Measurements from ENCODE around the gene KCNJ5.

The KCNJ5 gene

DNA sequence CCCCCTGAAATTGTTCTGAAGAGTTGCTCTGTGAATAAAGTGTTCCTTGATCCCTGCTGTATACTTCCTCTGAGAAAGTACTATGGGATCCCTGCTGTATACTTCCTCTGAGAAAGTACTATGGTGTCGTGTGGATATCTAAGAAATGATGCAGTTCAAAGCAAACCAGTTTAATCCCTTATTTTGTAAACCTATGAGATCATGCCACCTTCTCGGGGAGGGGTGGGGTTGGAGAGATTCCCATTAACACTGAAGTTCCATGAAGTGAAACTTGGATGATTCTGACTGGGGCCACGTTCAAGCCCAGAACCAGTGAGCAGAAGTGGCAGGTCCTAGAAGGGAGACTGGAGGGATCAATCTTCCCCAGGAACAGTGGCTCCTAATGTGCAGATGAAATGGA, 64.5 kb downstream of the KCNJ5 start:
- no peak for TF ChIP-seq CTCF (IDR thresholded peaks at IDR 0.05)

GRCh38 chr11:128956401-128957201, 65.4 kb downstream of the KCNJ5 start:
- Histone ChIP-seq H3K9me3 (no peaks in the 10 kb centered on the region), H3K36me3 (no peaks in the 10 kb centered on the region), H3K4me3 (ENCODE audit: low read depth in 1 of 2, low read length in 1 of 2) (no peak overlapping the region), H3K4me1 (ENCODE audit: control insufficient read depth in 1 of 2, insufficient read depth in 1 of 2, low read depth in 1 of 2, low read length in 1 of 2) (no peaks in the 10 kb centered on the region), H3K27me3 (no peaks in the 10 kb centered on the region), H3K27ac (no peak overlapping the region)
- TF ChIP-seq CTCF (IDR thresholded peaks at IDR 0.05) = no peak

More for the DNA sequence above, 64.5 kb downstream of the KCNJ5 start:
- H3K27ac ChIP-seq = no peak overlapping the region
- no peaks in the 10 kb centered on the region for H3K4me1 ChIP-seq (ENCODE audit: control insufficient read depth in 1 of 2, insufficient read depth in 1 of 2, low read depth in 1 of 2, low read length in 1 of 2)
- no peak overlapping the region for H3K4me3 ChIP-seq (ENCODE audit: low read depth in 1 of 2, low read length in 1 of 2)
- H3K9me3 ChIP-seq = no peaks in the 10 kb centered on the region
- H3K27me3 ChIP-seq = no peaks in the 10 kb centered on the region
- no peaks in the 10 kb centered on the region for H3K36me3 ChIP-seq

DNA sequence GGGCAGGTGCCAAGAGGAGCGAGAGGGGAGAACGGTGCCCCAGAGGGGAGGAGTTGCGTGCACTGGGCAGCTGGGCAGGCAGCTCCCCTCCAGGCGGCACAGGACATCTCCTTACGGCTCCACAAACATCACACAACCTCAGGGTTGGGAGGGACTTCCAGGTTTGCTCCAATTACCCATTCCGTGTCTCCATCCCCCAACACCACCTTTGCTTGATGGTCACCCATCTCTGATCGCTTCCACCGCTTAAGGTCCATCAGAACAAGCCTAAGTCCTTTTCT, 66.0 kb downstream of the KCNJ5 start:
- H3K9me3 ChIP-seq = no peaks in the 10 kb centered on the region
- TF ChIP-seq CTCF (IDR thresholded peaks at IDR 0.05) = no peak

DNA sequence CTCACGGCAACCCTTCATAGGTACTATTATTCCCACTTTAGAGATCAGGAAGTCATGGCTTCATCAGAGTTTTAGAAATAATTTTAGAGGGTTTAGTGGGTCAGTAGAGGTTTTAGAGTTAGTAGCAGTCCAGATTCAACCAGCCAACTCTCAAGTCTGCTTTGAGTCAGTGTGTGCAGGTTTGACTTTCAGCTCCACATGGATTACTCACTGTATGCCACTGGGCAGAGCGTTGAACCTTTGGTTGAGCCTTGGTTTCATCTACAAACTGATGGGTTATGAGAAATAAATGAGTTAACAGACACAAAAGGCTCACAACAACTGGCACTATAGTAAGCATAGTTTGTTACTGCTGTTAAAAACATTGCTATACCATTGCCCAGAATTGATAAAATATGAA, 70.5 kb downstream of the KCNJ5 start:
- Histone ChIP-seq H3K9me3 (no peaks in the 10 kb centered on the region), H3K27me3 (no peaks in the 10 kb centered on the region), H3K36me3 (no peaks in the 10 kb centered on the region), H3K4me3 (ENCODE audit: low read depth in 1 of 2, low read length in 1 of 2) (no peak overlapping the region), H3K27ac (no peak overlapping the region), H3K4me1 (ENCODE audit: control insufficient read depth in 1 of 2, insufficient read depth in 1 of 2, low read depth in 1 of 2, low read length in 1 of 2) (no peaks in the 10 kb centered on the region)
- TF ChIP-seq CTCF (IDR thresholded peaks at IDR 0.05) = no peak

More for the DNA sequence above, 66.0 kb downstream of the KCNJ5 start:
- no peak overlapping the region for H3K27ac ChIP-seq
- H3K27me3 ChIP-seq = no peaks in the 10 kb centered on the region
- no peak overlapping the region for H3K4me3 ChIP-seq (ENCODE audit: low read depth in 1 of 2, low read length in 1 of 2)
- H3K4me1 ChIP-seq (ENCODE audit: control insufficient read depth in 1 of 2, insufficient read depth in 1 of 2, low read depth in 1 of 2, low read length in 1 of 2) = no peaks in the 10 kb centered on the region
- H3K36me3 ChIP-seq = no peaks in the 10 kb centered on the region

- no peak overlapping the region for H3K27ac ChIP-seq
- H3K4me1 ChIP-seq (ENCODE audit: control insufficient read depth in 1 of 2, insufficient read depth in 1 of 2, low read depth in 1 of 2, low read length in 1 of 2) = no peaks in the 10 kb centered on the region
- H3K4me3 ChIP-seq (ENCODE audit: low read depth in 1 of 2, low read length in 1 of 2) = no peak overlapping the region
- no peak for TF ChIP-seq CTCF (IDR thresholded peaks at IDR 0.05)
- no peaks in the 10 kb centered on the region for H3K36me3 ChIP-seq
- no peaks in the 10 kb centered on the region for H3K27me3 ChIP-seq
- H3K9me3 ChIP-seq = no peaks in the 10 kb centered on the region
These were observed 71.7 kb downstream of the KCNJ5 start for GRCh38 chr11:128962896-128963295.
